BJ (cell line): ENCODE data around the gene PRRT2. TPM values are rescaled to one million over a fixed set of nuclear protein-coding genes. Genes with fewer than 3 reads are reported as not detected.

Experiments
- CTCF ChIA-PET: fragments of 350-600 bp; formaldehyde crosslinking; extraction: SDS; loops from one replicate; lab custom pipeline; 2021; ENCODE audit warnings: antibody characterized with exemption, inconsistent platforms; lab: Yijun Ruan, JAX
- POLR2A ChIA-PET: fragments of 300-600 bp; sonication (Branson Sonifier 250); formaldehyde crosslinking; extraction: SDS; loops from one replicate; lab custom pipeline; 2021; ENCODE audit warnings: antibody characterized with exemption; lab: Charles Lee
- DNase-seq: peaks from one replicate; pipeline ENCODE4 v3.0.0-alpha.2; 2011; ENCODE audit warnings: low read depth
- H3K27me3 ChIP-seq: 2 replicates; pipeline ENCODE4 v1.6.0; 2011; ENCODE audit warnings: low read length; ENCODE audit not compliant: control insufficient read depth, insufficient read depth
- H3K36me3 ChIP-seq: 2 replicates; pipeline ENCODE4 v1.5.1; 2011; ENCODE audit warnings: low read length; ENCODE audit not compliant: control insufficient read depth, insufficient read depth
- H3K4me3 ChIP-seq: 2 replicates; pipeline ENCODE4 v1.5.1; 2011; ENCODE audit warnings: low read depth, mild to moderate bottlenecking, control low read depth, low read length
- polyA plus RNA-seq: library from polyadenylated mRNA; depleted of rRNA; stranded (reverse); fragments of >200 nt; gene quantifications from 2 replicates; pipeline ENCODE4 v1.2.3, GENCODE V29; 2011
- TF ChIP-seq, protein P1 (sequence below): IDR thresholded peaks from 2 replicates; pipeline ENCODE4 v1.5.1; 2011; ENCODE audit warnings: low read depth, mild to moderate bottlenecking, control low read depth, inconsistent platforms, low read length, moderate library complexity; ENCODE audit not compliant: insufficient read depth

Gene PRRT2
- polyA plus RNA-seq, 1 experiment: 7.6 TPM

GRCh38 chr16:29854520-29855100, 42.6 kb downstream of the PRRT2 start:
- Histone ChIP-seq H3K36me3 (peaks cover 12% of the 10 kb centered on the region), H3K4me3 (no peak overlapping the region), H3K27me3 (no peaks in the 10 kb centered on the region)
- TF ChIP-seq, protein P1, sequence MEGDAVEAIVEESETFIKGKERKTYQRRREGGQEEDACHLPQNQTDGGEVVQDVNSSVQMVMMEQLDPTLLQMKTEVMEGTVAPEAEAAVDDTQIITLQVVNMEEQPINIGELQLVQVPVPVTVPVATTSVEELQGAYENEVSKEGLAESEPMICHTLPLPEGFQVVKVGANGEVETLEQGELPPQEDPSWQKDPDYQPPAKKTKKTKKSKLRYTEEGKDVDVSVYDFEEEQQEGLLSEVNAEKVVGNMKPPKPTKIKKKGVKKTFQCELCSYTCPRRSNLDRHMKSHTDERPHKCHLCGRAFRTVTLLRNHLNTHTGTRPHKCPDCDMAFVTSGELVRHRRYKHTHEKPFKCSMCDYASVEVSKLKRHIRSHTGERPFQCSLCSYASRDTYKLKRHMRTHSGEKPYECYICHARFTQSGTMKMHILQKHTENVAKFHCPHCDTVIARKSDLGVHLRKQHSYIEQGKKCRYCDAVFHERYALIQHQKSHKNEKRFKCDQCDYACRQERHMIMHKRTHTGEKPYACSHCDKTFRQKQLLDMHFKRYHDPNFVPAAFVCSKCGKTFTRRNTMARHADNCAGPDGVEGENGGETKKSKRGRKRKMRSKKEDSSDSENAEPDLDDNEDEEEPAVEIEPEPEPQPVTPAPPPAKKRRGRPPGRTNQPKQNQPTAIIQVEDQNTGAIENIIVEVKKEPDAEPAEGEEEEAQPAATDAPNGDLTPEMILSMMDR: no peak
- DNase-seq: no peak
- ChIA-PET POLR2A (no interaction called here), CTCF (no interaction called here)

- CTCF ChIA-PET: interaction anchor here (0.6 to 2.1 kb wide), 5 partner anchors 9 to 149 kb away, joined by 3 to 13 read pairs (median 4); no protein-coding TSS in a partner anchor
Observed at GRCh38 chr16:29857133-29857760, 45.3 kb downstream of the PRRT2 start.

GRCh38 chr16:29858149-29858849, 46.3 kb downstream of the PRRT2 start:
- TF ChIP-seq, protein P1: no peak
- ChIA-PET POLR2A (interaction anchor here (0.7 kb wide), 1 partner anchor 67 kb away, joined by 13 read pairs; the partner anchor contains the start of gene KCTD13), CTCF (interaction anchor here (0.6 to 2.1 kb wide), 3 partner anchors 10 to 147 kb away, joined by 4 to 13 read pairs (median 4); no protein-coding TSS in a partner anchor)
- H3K4me3 ChIP-seq: no peak overlapping the region
- peaks cover 20% of the 10 kb centered on the region for H3K36me3 ChIP-seq
- no peak for DNase-seq
- no peaks in the 10 kb centered on the region for H3K27me3 ChIP-seq

More at GRCh38 chr16:29857133-29857760, 45.3 kb downstream of the PRRT2 start:
- DNase-seq: peak; percentile 73
- Histone ChIP-seq H3K4me3 (no peak overlapping the region), H3K36me3 (peaks cover 20% of the 10 kb centered on the region), H3K27me3 (no peaks in the 10 kb centered on the region)
- TF ChIP-seq, protein P1: no peak
- POLR2A ChIA-PET: interaction anchor here (0.6 to 0.7 kb wide), 2 partner anchors 33 to 68 kb away, joined by 3 to 13 read pairs; partner anchors contain the start of gene KCTD13

GRCh38 chr16:29858974-29859373, 47.0 kb downstream of the PRRT2 start:
- CTCF ChIA-PET: no interaction called here
- peaks cover 20% of the 10 kb centered on the region for H3K36me3 ChIP-seq
- POLR2A ChIA-PET: no interaction called here
- H3K27me3 ChIP-seq: no peaks in the 10 kb centered on the region
- no peak for DNase-seq
- TF ChIP-seq, protein P1: no peak
- no peak overlapping the region for H3K4me3 ChIP-seq

DNA sequence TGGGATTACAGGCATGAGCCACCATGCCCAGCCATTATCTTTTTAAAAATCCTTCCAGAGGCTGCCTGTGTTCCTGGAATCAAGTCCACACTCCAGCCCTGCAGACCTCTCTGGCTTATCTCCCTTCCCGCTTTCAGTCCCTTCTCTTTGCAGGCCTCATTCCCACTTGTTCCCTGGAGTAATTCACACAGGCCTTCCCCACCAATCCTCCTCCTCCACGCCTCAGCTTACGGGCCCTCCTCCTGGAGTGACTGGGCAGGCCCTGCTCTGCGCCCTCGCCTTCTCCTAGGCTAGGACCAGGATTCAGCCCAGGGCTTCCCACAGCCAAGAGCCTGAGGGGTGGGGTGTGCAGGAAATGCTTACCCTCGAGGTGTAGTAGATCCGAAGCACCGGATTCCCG, 48.2 kb downstream of the PRRT2 start:
- no peaks in the 10 kb centered on the region for H3K27me3 ChIP-seq
- POLR2A ChIA-PET: no interaction called here
- H3K36me3 ChIP-seq: peaks cover 20% of the 10 kb centered on the region
- CTCF ChIA-PET: interaction anchor here (0.7 kb wide), 1 partner anchor 12 kb away, joined by 3 read pairs; no protein-coding TSS in a partner anchor
- H3K4me3 ChIP-seq: no peak overlapping the region
- TF ChIP-seq, protein P1: no peak
- DNase-seq: no peak
